Hepatocyte (in vitro differentiated cells): ENCODE results near the gene GNG7. TPM values are rescaled to one million over a fixed set of nuclear protein-coding genes. Genes with fewer than 3 reads are reported as not detected.

ENCODE experiments used
- DNase-seq: peaks from one replicate; pipeline ENCODE4 v3.0.0-alpha.2; 2016; ENCODE audit warnings: low spot score
- H2AFZ ChIP-seq: fragments of 200-600 bp; sonication (generic); 2 replicates; pipeline ENCODE4 v1.6.0; 2016; ENCODE audit warnings: antibody characterized with exemption, mild to moderate bottlenecking
- H3K27ac ChIP-seq: fragments of 200-600 bp; sonication (generic); 2 replicates; pipeline ENCODE4 v1.5.1; 2016; ENCODE audit warnings: mild to moderate bottlenecking
- H3K27me3 ChIP-seq: fragments of 200-600 bp; sonication (generic); 2 replicates; pipeline ENCODE4 v1.6.1; 2016
- H3K36me3 ChIP-seq: fragments of 200-600 bp; sonication (generic); replicated peaks from 2 replicates; pipeline ENCODE4 v1.5.1; 2016; ENCODE audit warnings: low read depth; ENCODE audit not compliant: insufficient read depth
- H3K4me1 ChIP-seq: fragments of 200-600 bp; sonication (generic); 2 replicates; pipeline ENCODE4 v1.5.1; 2016; ENCODE audit warnings: mild to moderate bottlenecking, moderate library complexity; ENCODE audit not compliant: insufficient read depth
- H3K4me2 ChIP-seq: fragments of 200-600 bp; sonication (generic); 2 replicates; pipeline ENCODE4 v1.6.0; 2016
- H3K4me3 ChIP-seq: fragments of 200-600 bp; sonication (generic); 2 replicates; pipeline ENCODE4 v1.5.1; 2016; ENCODE audit warnings: mild to moderate bottlenecking
- H3K79me2 ChIP-seq: fragments of 200-600 bp; sonication (generic); 2 replicates; pipeline ENCODE4 v1.6.0; 2017; ENCODE audit warnings: mild to moderate bottlenecking
- H3K9me2 ChIP-seq: fragments of 200-600 bp; sonication (generic); replicated peaks from 2 replicates; pipeline ENCODE4 v1.6.0; 2017; ENCODE audit warnings: mild to moderate bottlenecking; ENCODE audit not compliant: insufficient read depth
- H3K9me3 ChIP-seq: fragments of 200-600 bp; sonication (generic); 2 replicates; pipeline ENCODE4 v1.5.1; 2016; ENCODE audit warnings: low read depth, mild to moderate bottlenecking
- H4K20me1 ChIP-seq: fragments of 200-600 bp; sonication (generic); 2 replicates; pipeline ENCODE4 v1.6.0; 2016; ENCODE audit warnings: mild to moderate bottlenecking; ENCODE audit not compliant: insufficient read depth, poor library complexity, severe bottlenecking
- CTCF ChIP-seq: fragments of 200-600 bp; sonication (generic); IDR thresholded peaks from 2 replicates; pipeline ENCODE4 v1.5.1; 2016; ENCODE audit warnings: antibody characterized with exemption, mild to moderate bottlenecking; ENCODE audit not compliant: poor library complexity
- EZH2 ChIP-seq: fragments of 200-600 bp; sonication (generic); IDR thresholded peaks from 2 replicates; pipeline ENCODE4 v1.6.1; 2016; ENCODE audit warnings: antibody characterized with exemption, mild to moderate bottlenecking, borderline replicate concordance
- EZH2phosphoT487 ChIP-seq: fragments of 200-600 bp; sonication (generic); IDR thresholded peaks from one replicate; pipeline ENCODE4 v1.6.1; 2018; ENCODE audit warnings: antibody characterized with exemption, mild to moderate bottlenecking, low read depth, moderate library complexity; ENCODE audit not compliant: unreplicated experiment, severe bottlenecking
- WGBS: methylation state at CpG from one replicate; pipeline ENCODE4 v1.1.6; 2016; ENCODE audit warnings: low lambda C conversion rate; ENCODE audit errors: missing lambda C conversion rate; 5-methylcytosine and 5-hydroxymethylcytosine counted together
- polyA plus RNA-seq: library from polyadenylated mRNA; unstranded; fragments of >200 nt; fragmentation: Nextera tagmentation; extraction: Ambion mirVana; gene quantifications from 2 replicates; pipeline ENCODE4 v1.2.1, GENCODE V29; 2016
- total RNA-seq: library from RNA; depleted of rRNA; stranded (reverse); fragments of >200 nt; gene quantifications from 2 replicates; pipeline ENCODE4 v1.2.3, GENCODE V29; 2014

The GNG7 gene
- total and polyA plus RNA-seq, 2 experiments from 2014 or later, result 1.2 to 1.9 TPM

GRCh38 chr19:2693492-2694160 lies 8.9 kb downstream of the GNG7 start:
- no peak overlapping the region for H3K4me2 ChIP-seq
- no peaks in the 10 kb centered on the region for H3K27me3 ChIP-seq
- no peak overlapping the region for H3K27ac ChIP-seq
- no peaks in the 10 kb centered on the region for H3K79me2 ChIP-seq
- H4K20me1 ChIP-seq, result no peaks in the 10 kb centered on the region
- no peak for DNase-seq
- no peaks in the 10 kb centered on the region for H3K9me3 ChIP-seq
- H2AFZ ChIP-seq, result no peak overlapping the region
- H3K4me3 ChIP-seq, result no peak overlapping the region
- H3K9me2 ChIP-seq, result no peaks in the 10 kb centered on the region
- TF ChIP-seq EZH2 (no peak), EZH2phosphoT487 (no peak), CTCF (no peak)
- WGBS, result 73% methylated on average over 12 of the region's 12 CpGs
- no peaks in the 10 kb centered on the region for H3K4me1 ChIP-seq
- no peaks in the 10 kb centered on the region for H3K36me3 ChIP-seq

DNA sequence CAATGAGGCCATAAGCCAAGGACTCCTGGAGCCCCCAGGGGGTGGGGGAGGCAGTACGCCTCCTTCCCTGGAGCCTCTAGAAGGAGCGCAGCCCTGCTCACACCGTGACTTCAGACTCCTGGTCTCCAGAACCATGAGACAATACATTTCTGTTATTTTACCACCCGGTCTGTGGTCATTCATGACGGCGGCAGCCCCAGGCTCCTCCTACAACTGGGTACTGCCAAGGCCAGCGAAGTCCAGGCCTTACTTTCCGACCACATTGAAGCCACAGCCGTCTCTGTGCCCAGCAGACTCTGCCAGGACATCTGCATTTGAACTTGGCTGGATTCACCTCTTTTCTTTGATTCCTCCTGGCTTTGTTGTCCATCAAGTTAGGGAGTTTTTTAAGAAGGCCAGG lies 10.5 kb downstream of the GNG7 start:
- no peaks in the 10 kb centered on the region for H3K9me3 ChIP-seq
- no peak for DNase-seq
- no peaks in the 10 kb centered on the region for H3K9me2 ChIP-seq
- H3K4me2 ChIP-seq, result no peak overlapping the region
- H4K20me1 ChIP-seq, result no peaks in the 10 kb centered on the region
- H3K27me3 ChIP-seq, result no peaks in the 10 kb centered on the region
- no peak overlapping the region for H2AFZ ChIP-seq
- 90% methylated on average over 9 of the region's 9 CpGs for WGBS
- no peaks in the 10 kb centered on the region for H3K4me1 ChIP-seq
- no peak overlapping the region for H3K27ac ChIP-seq
- H3K4me3 ChIP-seq, result no peak overlapping the region
- no peaks in the 10 kb centered on the region for H3K79me2 ChIP-seq
- no peak for TF ChIP-seq CTCF
- no peak for TF ChIP-seq EZH2
- TF ChIP-seq EZH2phosphoT487, result no peak
- H3K36me3 ChIP-seq, result no peaks in the 10 kb centered on the region

- no peak overlapping the region for H2AFZ ChIP-seq
- no peak overlapping the region for H3K4me2 ChIP-seq
- H3K4me1 ChIP-seq, result no peaks in the 10 kb centered on the region
- H3K79me2 ChIP-seq, result no peaks in the 10 kb centered on the region
- H3K9me3 ChIP-seq, result no peaks in the 10 kb centered on the region
- no peak overlapping the region for H3K27ac ChIP-seq
- no peaks in the 10 kb centered on the region for H4K20me1 ChIP-seq
- no peak for DNase-seq
- H3K9me2 ChIP-seq, result no peaks in the 10 kb centered on the region
- WGBS, result 90% methylated on average over 11 of the region's 11 CpGs
- H3K36me3 ChIP-seq, result no peaks in the 10 kb centered on the region
- no peaks in the 10 kb centered on the region for H3K27me3 ChIP-seq
- TF ChIP-seq EZH2phosphoT487 (no peak), CTCF (no peak), EZH2 (no peak)
- H3K4me3 ChIP-seq, result no peak overlapping the region
These were observed 11.6 kb downstream of the GNG7 start for GRCh38 chr19:2690856-2691255.
